Stomach smooth muscle (tissue), 2 donors: ENCODE measurements around the gene IL1RAP.

Source experiments
- H3K27ac ChIP-seq: one replicate; pipeline ENCODE4 v1.7.0; 2013; ENCODE audit warnings: mild to moderate bottlenecking, low read length, inconsistent platforms
- H3K27me3 ChIP-seq, 2 donors: one replicate each; pipeline ENCODE4 v1.7.0; 2013; ENCODE audit warnings: low read length in 2 of 2; ENCODE audit not compliant: insufficient read depth in 2 of 2, control insufficient read depth in 1 of 2
- H3K36me3 ChIP-seq, 2 donors: one replicate each; pipeline ENCODE4 v1.7.0; 2013; ENCODE audit warnings: low read length in 2 of 2; ENCODE audit not compliant: control insufficient read depth in 2 of 2, insufficient read depth in 2 of 2
- H3K4me1 ChIP-seq: one replicate; pipeline ENCODE4 v1.7.0; 2013; ENCODE audit warnings: low read length; ENCODE audit not compliant: control insufficient read depth, insufficient read depth
- H3K4me3 ChIP-seq, 2 donors: one replicate each; pipeline ENCODE4 v1.7.0; 2013; ENCODE audit warnings: low read length in 2 of 2
- H3K9ac ChIP-seq, 2 donors: one replicate each; pipeline ENCODE4 v1.7.0; 2013; ENCODE audit warnings: low read length in 2 of 2, mild to moderate bottlenecking in 1 of 2
- H3K9me3 ChIP-seq, 2 donors: one replicate each; pipeline ENCODE4 v1.7.0; 2013; ENCODE audit warnings: low read length in 2 of 2; ENCODE audit not compliant: control insufficient read depth in 2 of 2
- donor health status: healthy.
- donor health status: Pancreatic carcinoma.

Gene IL1RAP

DNA sequence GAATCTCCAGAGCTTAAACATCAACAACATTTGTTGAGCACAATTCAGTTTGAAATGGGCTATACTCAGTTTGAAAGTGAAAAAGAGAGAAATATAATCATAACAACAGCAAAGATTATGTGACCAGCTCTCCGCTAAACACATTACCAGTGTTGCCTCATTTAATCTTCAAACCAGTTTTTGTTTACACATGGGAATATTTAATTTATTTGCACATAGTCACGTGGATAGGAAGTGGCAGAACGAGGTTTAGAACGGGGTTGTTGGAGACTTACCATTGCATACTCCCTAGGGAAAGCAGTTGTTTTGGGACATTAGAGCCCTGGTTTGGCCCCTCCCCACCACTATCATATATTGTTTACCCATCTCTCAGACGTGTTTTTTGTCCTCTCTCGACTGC lies 77.2 kb downstream of the IL1RAP start:
- Histone ChIP-seq H3K9me3 (no peaks in the 10 kb centered on the region), H3K36me3 (no peaks in the 10 kb centered on the region), H3K27ac (no peak overlapping the region), H3K4me1 (no peaks in the 10 kb centered on the region), H3K27me3 (no peaks in the 10 kb centered on the region), H3K9ac (no peak overlapping the region), H3K4me3 (no peak overlapping the region)

DNA sequence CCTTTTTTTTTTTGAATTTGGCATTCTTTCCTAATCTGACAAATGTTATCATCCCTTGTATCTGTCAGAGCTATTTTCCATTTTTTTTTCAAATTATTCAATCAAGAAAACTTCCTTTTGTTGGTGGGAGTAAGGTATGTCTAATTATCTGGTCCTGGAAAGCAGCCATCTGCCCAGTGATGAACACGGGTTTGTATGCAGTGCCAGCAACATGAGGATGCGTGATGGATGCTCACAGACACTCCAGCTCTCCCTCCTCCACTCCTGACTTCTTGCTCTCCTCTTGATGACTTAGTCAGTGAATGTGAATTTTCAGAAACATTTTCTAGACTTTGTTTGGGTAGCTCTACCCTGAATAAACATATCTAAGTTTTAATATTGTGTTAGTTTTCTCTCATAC lies 79.2 kb downstream of the IL1RAP start:
- Histone ChIP-seq H3K4me3 (no peak overlapping the region), H3K36me3 (no peaks in the 10 kb centered on the region), H3K27ac (no peak overlapping the region), H3K9ac (no peak overlapping the region), H3K27me3 (no peaks in the 10 kb centered on the region), H3K9me3 (no peaks in the 10 kb centered on the region), H3K4me1 (no peaks in the 10 kb centered on the region)

- Histone ChIP-seq H3K4me3 (no peak overlapping the region), H3K27ac (no peak overlapping the region), H3K4me1 (no peaks in the 10 kb centered on the region), H3K36me3 (no peaks in the 10 kb centered on the region), H3K9me3 (no peaks in the 10 kb centered on the region), H3K9ac (no peak overlapping the region), H3K27me3 (no peaks in the 10 kb centered on the region)
Observed at GRCh38 chr3:190594171-190594570, 80.3 kb downstream of the IL1RAP start.

DNA sequence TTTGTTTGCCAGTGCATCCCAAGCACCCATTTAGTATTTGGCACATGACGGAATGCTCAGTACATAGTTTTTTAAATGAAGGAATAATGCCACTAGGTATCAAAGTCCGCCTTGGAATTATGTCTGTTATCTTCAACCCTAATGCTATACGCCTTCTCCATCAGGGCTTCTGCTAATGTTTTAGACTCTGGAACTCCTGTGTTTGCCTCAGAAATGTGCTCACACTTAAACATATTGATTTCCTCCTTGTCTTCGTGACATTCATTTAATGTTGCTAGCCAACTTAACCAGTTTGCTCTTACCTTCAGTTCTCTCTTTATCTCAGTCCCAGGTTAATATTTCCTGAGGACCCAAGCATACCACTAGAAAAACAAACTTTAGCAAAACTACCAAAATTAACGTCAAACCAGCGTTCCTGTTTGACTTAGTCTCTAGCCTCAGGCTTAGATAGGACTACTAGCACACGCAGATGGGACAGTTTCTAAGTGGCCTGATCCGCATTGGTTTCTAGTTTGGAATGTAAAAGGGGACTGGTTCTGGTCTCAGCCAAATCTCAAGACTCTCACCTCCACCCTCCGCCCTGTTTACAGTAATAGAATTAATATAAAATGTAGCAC lies 81.4 kb downstream of the IL1RAP start:
- no peak overlapping the region for H3K9ac ChIP-seq
- H3K27me3 ChIP-seq, result no peaks in the 10 kb centered on the region
- H3K36me3 ChIP-seq, result no peaks in the 10 kb centered on the region
- no peaks in the 10 kb centered on the region for H3K9me3 ChIP-seq
- H3K27ac ChIP-seq, result no peak overlapping the region
- no peak overlapping the region for H3K4me3 ChIP-seq
- no peaks in the 10 kb centered on the region for H3K4me1 ChIP-seq

GRCh38 chr3:190595807-190596206 lies 81.9 kb downstream of the IL1RAP start:
- Histone ChIP-seq H3K9ac (no peak overlapping the region), H3K36me3 (no peaks in the 10 kb centered on the region), H3K4me3 (no peak overlapping the region), H3K4me1 (no peaks in the 10 kb centered on the region), H3K27me3 (no peaks in the 10 kb centered on the region), H3K9me3 (no peaks in the 10 kb centered on the region), H3K27ac (no peak overlapping the region)

- Histone ChIP-seq H3K36me3 (no peaks in the 10 kb centered on the region), H3K9ac (no peak overlapping the region), H3K4me1 (no peaks in the 10 kb centered on the region), H3K9me3 (no peaks in the 10 kb centered on the region), H3K4me3 (no peak overlapping the region), H3K27me3 (no peaks in the 10 kb centered on the region), H3K27ac (no peak overlapping the region)
Observed at GRCh38 chr3:190596349-190597285, 82.7 kb downstream of the IL1RAP start.

GRCh38 chr3:190597291-190597690 lies 83.4 kb downstream of the IL1RAP start:
- H3K9ac ChIP-seq, result no peak overlapping the region
- H3K9me3 ChIP-seq, result no peaks in the 10 kb centered on the region
- no peak overlapping the region for H3K27ac ChIP-seq
- no peak overlapping the region for H3K4me3 ChIP-seq
- no peaks in the 10 kb centered on the region for H3K36me3 ChIP-seq
- no peaks in the 10 kb centered on the region for H3K27me3 ChIP-seq
- no peaks in the 10 kb centered on the region for H3K4me1 ChIP-seq

- Histone ChIP-seq H3K27me3 (no peaks in the 10 kb centered on the region), H3K27ac (no peak overlapping the region), H3K36me3 (no peaks in the 10 kb centered on the region), H3K9me3 (no peaks in the 10 kb centered on the region), H3K4me1 (no peaks in the 10 kb centered on the region), H3K9ac (no peak overlapping the region), H3K4me3 (no peak overlapping the region)
Observed at GRCh38 chr3:190601622-190602021, 87.7 kb downstream of the IL1RAP start.

DNA sequence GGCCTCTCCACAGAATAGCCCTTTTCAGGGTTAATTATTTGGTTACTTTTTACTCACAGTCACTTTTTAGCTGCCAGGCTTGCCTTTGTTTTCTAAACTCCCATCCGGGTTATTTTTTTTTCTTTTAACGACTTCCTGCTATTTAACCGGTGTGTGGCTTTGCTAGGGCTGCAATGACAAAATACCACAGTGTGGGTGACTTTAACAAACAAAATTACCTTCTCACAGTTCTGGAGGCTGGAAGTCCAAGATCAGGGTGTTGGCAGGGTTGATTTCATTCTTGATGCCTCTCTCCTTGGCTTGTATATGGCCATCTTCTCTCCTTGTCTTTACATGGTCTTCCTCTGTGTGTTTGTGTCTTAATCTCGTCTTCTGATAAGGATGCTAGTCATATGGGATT lies 91.5 kb downstream of the IL1RAP start:
- no peak overlapping the region for H3K4me3 ChIP-seq
- no peaks in the 10 kb centered on the region for H3K9me3 ChIP-seq

GRCh38 chr3:190606596-190606995 lies 92.7 kb downstream of the IL1RAP start:
- Histone ChIP-seq H3K4me3 (no peak overlapping the region), H3K27me3 (no peaks in the 10 kb centered on the region), H3K4me1 (no peaks in the 10 kb centered on the region), H3K36me3 (no peaks in the 10 kb centered on the region), H3K9me3 (no peaks in the 10 kb centered on the region), H3K9ac (no peak overlapping the region), H3K27ac (no peak overlapping the region)

More for the DNA sequence above, 91.5 kb downstream of the IL1RAP start:
- Histone ChIP-seq H3K36me3 (no peaks in the 10 kb centered on the region), H3K27ac (no peak overlapping the region), H3K4me1 (no peaks in the 10 kb centered on the region), H3K9ac (no peak overlapping the region), H3K27me3 (no peaks in the 10 kb centered on the region)

DNA sequence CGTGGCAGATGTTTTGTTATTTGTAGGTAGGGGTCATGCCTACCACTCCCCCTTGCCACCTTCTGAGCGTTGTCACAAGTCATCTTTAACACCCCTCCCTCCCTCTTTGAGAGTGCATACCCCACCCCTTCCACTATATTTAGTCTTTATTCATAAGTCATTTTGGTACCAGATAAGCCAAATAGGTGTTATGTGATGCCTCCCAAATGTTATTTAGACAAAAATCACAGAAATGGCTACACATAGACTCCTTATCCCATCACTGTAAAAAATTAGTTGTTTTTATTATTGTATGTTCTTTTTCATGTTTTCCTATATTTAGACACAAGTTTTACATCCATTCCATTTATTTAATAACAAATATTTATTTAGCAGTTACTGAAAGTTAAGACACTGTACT lies 93.1 kb downstream of the IL1RAP start:
- H3K36me3 ChIP-seq, result no peaks in the 10 kb centered on the region
- H3K4me3 ChIP-seq, result no peak overlapping the region
- H3K4me1 ChIP-seq, result no peaks in the 10 kb centered on the region
- H3K27ac ChIP-seq, result no peak overlapping the region
- no peaks in the 10 kb centered on the region for H3K27me3 ChIP-seq
- no peaks in the 10 kb centered on the region for H3K9me3 ChIP-seq
- no peak overlapping the region for H3K9ac ChIP-seq
